Activated CD8-positive, alpha-beta T cell treated with anti-CD3 and anti-CD28 coated beads for 36 hours (primary cell): Measurements from ENCODE around the gene TMEM178B. TPM values are rescaled to one million over a fixed set of nuclear protein-coding genes. Genes with fewer than 3 reads are reported as not detected.

Experiments
- ATAC-seq: fragments of 200-7000 bp; cut with Tn5 transposase; one replicate; pipeline ENCODE4 v1.10.0; 2021; ENCODE audit warnings: mild to moderate bottlenecking, moderate library complexity
- CTCF ChIA-PET: fragments of 350-600 bp; sonication (Branson Sonifier 250); formaldehyde crosslinking; loops from one replicate; lab custom pipeline; 2021; ENCODE audit warnings: antibody characterized with exemption; lab: Charles Lee
- POLR2A ChIA-PET: fragments of 350-600 bp; sonication (Branson Sonifier 250); formaldehyde crosslinking; loops from one replicate; lab custom pipeline; 2021; ENCODE audit warnings: antibody characterized with exemption; lab: Charles Lee
- DNase-seq: peaks from one replicate; pipeline ENCODE4 v3.0.0-alpha.2; 2020
- H3K27ac Mint-ChIP-seq: one replicate; pipeline ENCODE4 v1.8.0; 2021; ENCODE audit warnings: mild to moderate bottlenecking, mixed read lengths
- H3K27me3 Mint-ChIP-seq: one replicate; pipeline ENCODE4 v1.8.0; 2021; ENCODE audit warnings: mixed read lengths
- H3K36me3 Mint-ChIP-seq: one replicate; pipeline ENCODE4 v1.8.0; 2021; ENCODE audit warnings: low read depth, mixed read lengths
- H3K4me1 Mint-ChIP-seq: one replicate; pipeline ENCODE4 v1.8.0; 2021; ENCODE audit warnings: low read depth, mixed read lengths
- H3K4me3 Mint-ChIP-seq: one replicate; pipeline ENCODE4 v1.8.0; 2021; ENCODE audit warnings: mild to moderate bottlenecking, moderate library complexity, mixed read lengths
- H3K9me3 Mint-ChIP-seq: one replicate; pipeline ENCODE4 v1.8.0; 2021; ENCODE audit warnings: mixed read lengths
- intact Hi-C: fragments of 100-400 bp; cut with micrococcal nuclease; formaldehyde crosslinking; loops from one replicate; pipeline ENCODE4 v1.10.0; 2022
- total RNA-seq, 2 experiments: library from RNA; stranded (reverse); gene quantifications; one replicate each; pipeline ENCODE4 v1.2.3, GENCODE V29; 2021
- TF ChIP-seq, protein P1 (sequence below): fragments of 200-600 bp; IDR thresholded peaks from one replicate; pipeline ENCODE4 v1.8.0; 2022; ENCODE audit warnings: antibody characterized with exemption, mild to moderate bottlenecking

TMEM178B gene
- total RNA-seq, 2 experiments from 2014 or later, result 0.34 to 1.1 TPM

DNA sequence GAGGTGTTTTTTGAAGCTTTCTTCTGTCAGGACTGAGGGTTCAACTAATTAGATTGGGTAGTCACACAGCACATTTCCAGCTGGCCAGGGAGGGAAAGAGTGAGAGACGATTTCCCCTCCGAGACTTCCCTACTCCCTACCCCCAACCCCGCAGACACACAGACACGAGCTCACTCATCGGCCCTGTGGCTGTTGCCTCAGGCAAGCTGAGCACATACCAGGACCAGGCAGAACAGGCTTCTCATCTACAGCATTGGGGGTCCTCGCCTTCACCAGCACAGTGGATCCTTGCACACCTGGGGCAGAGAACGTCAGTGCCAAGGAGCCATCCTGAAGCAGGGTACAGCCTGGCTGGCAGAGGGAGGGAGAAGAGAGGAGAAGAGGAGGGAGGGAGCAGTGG is 144.1 kb downstream of the TMEM178B start:
- Mint-ChIP-seq H3K4me1 (no peaks in the 10 kb centered on the region), H3K9me3 (no peaks in the 10 kb centered on the region), H3K36me3 (no peaks in the 10 kb centered on the region), H3K27me3 (peaks cover 5% of the 10 kb centered on the region), H3K27ac (no peak overlapping the region), H3K4me3 (no peak overlapping the region)
- ChIA-PET CTCF (no interaction called here), POLR2A (no interaction called here)
- DNase-seq, result no peak
- intact Hi-C loops, result no loop called here
- ATAC-seq, result no peak
- TF ChIP-seq, protein P1, sequence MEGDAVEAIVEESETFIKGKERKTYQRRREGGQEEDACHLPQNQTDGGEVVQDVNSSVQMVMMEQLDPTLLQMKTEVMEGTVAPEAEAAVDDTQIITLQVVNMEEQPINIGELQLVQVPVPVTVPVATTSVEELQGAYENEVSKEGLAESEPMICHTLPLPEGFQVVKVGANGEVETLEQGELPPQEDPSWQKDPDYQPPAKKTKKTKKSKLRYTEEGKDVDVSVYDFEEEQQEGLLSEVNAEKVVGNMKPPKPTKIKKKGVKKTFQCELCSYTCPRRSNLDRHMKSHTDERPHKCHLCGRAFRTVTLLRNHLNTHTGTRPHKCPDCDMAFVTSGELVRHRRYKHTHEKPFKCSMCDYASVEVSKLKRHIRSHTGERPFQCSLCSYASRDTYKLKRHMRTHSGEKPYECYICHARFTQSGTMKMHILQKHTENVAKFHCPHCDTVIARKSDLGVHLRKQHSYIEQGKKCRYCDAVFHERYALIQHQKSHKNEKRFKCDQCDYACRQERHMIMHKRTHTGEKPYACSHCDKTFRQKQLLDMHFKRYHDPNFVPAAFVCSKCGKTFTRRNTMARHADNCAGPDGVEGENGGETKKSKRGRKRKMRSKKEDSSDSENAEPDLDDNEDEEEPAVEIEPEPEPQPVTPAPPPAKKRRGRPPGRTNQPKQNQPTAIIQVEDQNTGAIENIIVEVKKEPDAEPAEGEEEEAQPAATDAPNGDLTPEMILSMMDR, result no peak

DNA sequence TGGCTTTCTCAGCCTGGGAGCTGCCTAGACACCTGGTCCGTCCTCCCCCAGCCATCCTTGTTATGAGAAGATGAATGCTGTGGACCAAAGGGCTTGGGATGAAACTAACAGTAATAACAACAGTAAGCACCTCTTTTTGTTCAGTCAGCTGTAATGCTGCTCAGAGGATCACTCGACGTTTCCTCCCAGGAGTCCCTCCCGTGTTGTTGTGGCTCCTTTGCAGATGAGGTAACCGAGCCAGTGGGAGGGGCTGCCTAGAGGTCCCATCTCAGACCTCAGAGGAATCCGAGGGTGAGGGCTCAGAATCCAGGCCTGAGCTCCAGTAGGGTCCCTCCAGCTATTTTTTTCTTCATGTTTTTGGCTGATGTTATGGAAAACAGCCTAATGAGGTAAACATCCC is 145.1 kb downstream of the TMEM178B start:
- DNase-seq (no peak), ATAC-seq (no peak)
- Mint-ChIP-seq H3K9me3 (no peaks in the 10 kb centered on the region), H3K4me1 (no peaks in the 10 kb centered on the region), H3K27ac (no peak overlapping the region), H3K4me3 (no peak overlapping the region), H3K36me3 (no peaks in the 10 kb centered on the region), H3K27me3 (peaks cover 5% of the 10 kb centered on the region)
- TF ChIP-seq, protein P1, result no peak
- ChIA-PET CTCF (no interaction called here), POLR2A (no interaction called here)
- intact Hi-C loops, result no loop called here

DNA sequence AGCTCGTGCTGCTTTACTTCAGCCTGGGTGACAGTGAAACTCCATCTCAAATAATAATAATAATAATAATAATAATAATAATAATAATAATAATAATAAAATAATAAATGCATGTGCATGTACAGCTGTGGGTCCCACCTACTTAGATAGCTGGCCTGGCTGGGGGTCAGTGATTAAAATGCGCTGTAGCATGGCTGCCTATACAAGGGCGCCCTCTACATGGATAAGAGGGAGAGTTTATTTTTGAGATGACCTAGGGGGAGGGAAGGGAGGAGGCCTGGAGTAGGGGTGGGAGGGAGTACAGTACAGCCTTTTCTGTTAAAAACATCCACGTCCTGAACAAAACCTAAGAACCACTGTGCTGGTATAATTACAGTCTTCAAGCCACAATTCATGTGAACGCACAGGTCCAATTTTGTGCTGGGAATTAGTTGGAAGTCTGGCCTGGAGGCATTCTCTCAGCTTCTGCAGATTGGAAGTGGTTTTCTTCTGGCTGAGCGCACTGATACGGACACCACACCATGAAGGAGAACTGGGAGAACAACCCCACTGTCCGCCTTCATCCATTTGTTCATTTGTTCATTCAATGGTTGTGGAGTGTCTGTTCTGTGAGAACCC is 146.5 kb downstream of the TMEM178B start:
- ChIA-PET CTCF (interaction anchor here (0.9 kb wide), 1 partner anchor 209 kb away, joined by 3 read pairs; no protein-coding TSS in a partner anchor), POLR2A (no interaction called here)
- Mint-ChIP-seq H3K4me1 (no peaks in the 10 kb centered on the region), H3K27me3 (peaks cover 5% of the 10 kb centered on the region), H3K27ac (no peak overlapping the region), H3K4me3 (no peak overlapping the region), H3K9me3 (no peaks in the 10 kb centered on the region), H3K36me3 (no peaks in the 10 kb centered on the region)
- TF ChIP-seq, protein P1, result peak; percentile 21
- intact Hi-C loops, result no loop called here
- DNase-seq (peak; percentile 4), ATAC-seq (no peak)

DNA sequence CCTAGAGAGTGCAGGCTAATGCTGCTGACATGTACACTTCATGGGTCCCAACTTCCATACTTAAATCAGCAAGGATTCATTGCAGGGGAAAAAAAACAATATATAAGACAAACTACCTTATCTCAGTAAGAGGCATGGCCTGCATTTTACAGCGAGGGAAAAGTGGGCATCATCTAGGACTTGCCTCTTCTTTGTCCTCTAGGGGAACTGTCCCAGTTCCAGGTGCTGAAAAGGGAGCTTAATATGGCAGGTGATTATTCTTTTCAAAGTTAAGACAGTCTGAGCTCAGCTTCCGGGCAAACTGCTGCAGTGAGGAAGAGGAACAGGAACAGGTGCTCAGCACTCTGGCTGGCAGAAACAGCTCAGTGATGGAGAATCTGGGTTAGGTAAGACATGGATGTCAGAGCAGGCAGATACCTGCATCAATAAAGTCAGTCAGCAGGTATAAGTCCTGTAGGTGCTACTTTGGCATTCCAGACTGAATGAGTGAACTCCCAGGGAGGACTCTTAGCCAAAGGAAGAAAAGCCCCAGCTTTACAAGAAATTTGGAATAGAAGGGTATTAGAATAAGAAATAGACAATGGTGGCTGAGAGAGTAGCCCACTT is 147.2 kb downstream of the TMEM178B start:
- CTCF ChIA-PET, result interaction anchor here (0.9 kb wide), 1 partner anchor 210 kb away, joined by 3 read pairs; no protein-coding TSS in a partner anchor
- POLR2A ChIA-PET, result no interaction called here

More for the DNA sequence above, 147.2 kb downstream of the TMEM178B start:
- Mint-ChIP-seq H3K4me1 (no peaks in the 10 kb centered on the region), H3K36me3 (no peaks in the 10 kb centered on the region), H3K9me3 (no peaks in the 10 kb centered on the region), H3K4me3 (no peak overlapping the region), H3K27me3 (peaks cover 5% of the 10 kb centered on the region), H3K27ac (no peak overlapping the region)
- intact Hi-C loops, result no loop called here
- ATAC-seq (no peak), DNase-seq (peak; percentile 5)
- TF ChIP-seq, protein P1, result no peak
